Dermis lymphatic vessel endothelial cell (primary cell): ENCODE results near the gene TNFSF15. TPM values are rescaled to one million over a fixed set of nuclear protein-coding genes. Genes with fewer than 3 reads are reported as not detected.

Source experiments
- total RNA-seq: library from RNA; depleted of rRNA; stranded (reverse); fragments of >200 nt; gene quantifications from 2 replicates; pipeline ENCODE4 v1.2.1, GENCODE V29; 2014

The TNFSF15 gene
- total RNA-seq, result 0.26 and 0.76 TPM in 2 replicates

DNA sequence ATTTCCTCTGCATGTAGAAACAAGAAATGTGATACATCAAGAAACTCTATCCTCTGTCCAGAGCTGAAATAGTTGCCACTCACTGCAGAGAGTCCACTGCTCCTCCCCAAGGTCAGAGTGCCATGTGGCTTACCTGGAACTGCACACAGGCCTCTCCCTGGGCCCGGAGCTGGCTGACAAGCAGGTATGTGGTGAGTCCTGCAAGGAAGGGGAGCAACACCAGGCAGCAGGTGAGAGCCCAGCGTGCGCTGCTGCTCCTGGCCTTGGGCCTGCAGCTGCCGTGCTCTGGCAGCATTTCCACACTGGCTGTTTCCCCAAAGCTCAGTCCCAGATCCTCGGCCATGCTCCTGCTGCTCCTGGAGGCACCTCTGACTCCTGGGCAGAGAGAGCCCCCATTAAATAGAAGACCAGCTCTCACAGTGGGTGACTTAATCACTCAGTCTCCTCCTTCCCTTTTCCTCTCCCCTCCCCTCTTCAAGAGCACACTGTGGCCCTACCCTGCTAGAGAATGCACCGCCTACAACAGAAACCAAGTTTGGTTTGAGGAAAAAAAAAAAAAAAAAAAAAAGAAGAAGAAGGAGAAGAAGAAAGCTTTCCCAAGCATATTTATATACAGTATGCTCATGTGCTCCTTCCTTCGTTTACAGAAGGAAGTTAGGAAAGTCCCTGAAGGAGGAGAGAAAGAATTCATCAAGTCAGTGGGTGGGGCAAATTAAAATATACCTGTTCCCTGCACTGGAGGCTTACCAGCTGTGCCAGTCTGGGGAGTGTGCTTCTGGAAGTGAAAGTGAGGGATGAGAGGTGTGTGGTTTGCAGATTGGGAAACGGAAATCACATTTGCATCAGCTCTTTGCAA is at the start of gene TNFSF15:
Gene TNFSF15, minus strand, starts transcription at position 370 of the 856 bp plus-strand sequence. Its CDS starts 27 bp downstream, at position 343.

Other genes with a start within 250 kb of the TNFSF15 start
- gene ATP6V1G1, start 218.3 kb downstream of the TNFSF15 start, total RNA-seq, result 135 and 144 TPM in 2 replicates
- 4.9 and 6.6 TPM in 2 replicates for gene TMEM268, start 194.7 kb downstream of the TNFSF15 start, total RNA-seq
- not detected in 2 replicates for gene TEX53, start 148.2 kb downstream of the TNFSF15 start, total RNA-seq
- gene TEX48, start 123.8 kb downstream of the TNFSF15 start, total RNA-seq, result not detected in 2 replicates
- not detected in 2 replicates for gene TNFSF8, start 124.6 kb upstream of the TNFSF15 start, total RNA-seq